H1 (cell line): ENCODE data around the gene SV2C. TPM values are rescaled to one million over a fixed set of nuclear protein-coding genes. Genes with fewer than 3 reads are reported as not detected.

Experiments used
- CTCF ChIA-PET: fragments of 300-600 bp; sonication (Branson Sonifier 250); formaldehyde crosslinking; loops from one replicate; lab custom pipeline; 2021; ENCODE audit not compliant: partially characterized antibody; lab: Charles Lee
- POLR2A ChIA-PET: fragments of 300-600 bp; sonication (Branson Sonifier 250); formaldehyde crosslinking; loops from one replicate; lab custom pipeline; 2021; ENCODE audit warnings: inconsistent platforms; ENCODE audit not compliant: partially characterized antibody; lab: Charles Lee
- DNase-seq, 2 experiments: peaks; one replicate each; pipeline versions ENCODE4 v3.0.0 to v3.0.0-alpha.2; 2010 to 2022; ENCODE audit warnings: low spot score in 2 of 2, low read depth in 1 of 2, mixed read lengths in 1 of 2
- FAIRE-seq: peaks from 2 replicates; lab custom pipeline; 2011; peaks lifted over from hg19 to GRCh38; lab: Jason Lieb, UNC
- H2AFZ ChIP-seq: 2 replicates; pipeline ENCODE4 v1.8.1; 2012; ENCODE audit warnings: low read length, inconsistent platforms
- H2AK5ac ChIP-seq: 2 replicates; pipeline ENCODE4 v1.6.1; 2013; ENCODE audit warnings: low read depth, low read length
- H2BK120ac ChIP-seq: replicated peaks from 2 replicates; pipeline ENCODE3; 2013; ENCODE audit warnings: low read depth, low read length, inconsistent platforms
- H2BK12ac ChIP-seq: 2 replicates; pipeline ENCODE4 v1.6.1; 2013; ENCODE audit warnings: low read depth, low read length
- H2BK15ac ChIP-seq: 2 replicates; pipeline ENCODE4 v1.6.1; 2013; ENCODE audit warnings: low read length
- H2BK20ac ChIP-seq: 2 replicates; pipeline ENCODE4 v1.6.1; 2013; ENCODE audit warnings: low read length
- H2BK5ac ChIP-seq: 2 replicates; pipeline ENCODE4 v1.6.1; 2013; ENCODE audit warnings: low read depth, low read length
- H3K14ac ChIP-seq: 2 replicates; pipeline ENCODE4 v1.6.1; 2013; ENCODE audit warnings: inconsistent platforms; ENCODE audit not compliant: insufficient read length
- H3K18ac ChIP-seq: 2 replicates; pipeline ENCODE4 v1.6.1; 2013; ENCODE audit warnings: low read length; ENCODE audit errors: extremely low read depth
- H3K23ac ChIP-seq: 2 replicates; pipeline ENCODE4 v1.6.1; 2013; ENCODE audit warnings: inconsistent platforms; ENCODE audit not compliant: insufficient read length
- H3K23me2 ChIP-seq: 2 replicates; pipeline ENCODE4 v1.6.1; 2013; ENCODE audit warnings: low read depth, low read length
- H3K27ac ChIP-seq: 2 replicates; pipeline ENCODE4 v1.6.1; 2011; ENCODE audit warnings: low read depth, low read length, inconsistent platforms
- H3K27me3 ChIP-seq, 4 experiments: replicated peaks in 1 of 4; 1 replicate in 1 of 4; 2 replicates in 3 of 4; pipeline versions ENCODE4 v1.6.1 to v1.8.1; 2011 to 2013; ENCODE audit warnings: low read length in 3 of 4, mild to moderate bottlenecking in 3 of 4, inconsistent platforms in 2 of 4, mixed read lengths in 2 of 4, moderate library complexity in 1 of 4; ENCODE audit not compliant: control insufficient read depth in 3 of 4, insufficient read depth in 3 of 4; ENCODE audit errors: extremely low read depth in 1 of 4
- H3K36me3 ChIP-seq, 4 experiments: 2 replicates each; pipeline versions ENCODE4 v1.6.1 to v1.8.1; 2011 to 2013; ENCODE audit warnings: mild to moderate bottlenecking in 4 of 4, low read length in 3 of 4, moderate library complexity in 2 of 4, control low read depth in 1 of 4, inconsistent platforms in 1 of 4; ENCODE audit not compliant: insufficient read depth in 4 of 4, control insufficient read depth in 2 of 4
- H3K4ac ChIP-seq: replicated peaks from 2 replicates; pipeline ENCODE3; 2013; ENCODE audit warnings: low read length, low read depth, mixed read lengths, inconsistent platforms; ENCODE audit not compliant: insufficient read length
- H3K4me1 ChIP-seq, 4 experiments: replicated peaks in 1 of 4; 1 replicate in 1 of 4; 2 replicates in 3 of 4; pipeline versions ENCODE4 v1.6.1 to v1.8.1; 2011 to 2013; ENCODE audit warnings: low read length in 3 of 4, inconsistent platforms in 2 of 4, mixed read lengths in 1 of 4; ENCODE audit not compliant: insufficient read depth in 4 of 4, control insufficient read depth in 3 of 4
- H3K4me2 ChIP-seq, 2 experiments: 2 replicates each; pipeline versions ENCODE4 v1.6.1 to v1.8.1; 2011 to 2013; ENCODE audit warnings: low read depth in 2 of 2, low read length in 2 of 2, control low read depth in 1 of 2, inconsistent platforms in 1 of 2, mild to moderate bottlenecking in 1 of 2; ENCODE audit not compliant: insufficient read depth in 1 of 2
- H3K4me3 ChIP-seq, 4 experiments: fragments of 200-600, 300-600 bp in 1 of 4; sonication (generic), shearing (Covaris generic), sonication (Bioruptor Twin) in 1 of 4; 2 replicates each; pipeline versions ENCODE4 v1.5.1 to v1.8.1; 2011 to 2016; ENCODE audit warnings: low read length in 4 of 4, low read depth in 3 of 4, control low read depth in 2 of 4, inconsistent platforms in 2 of 4, mild to moderate bottlenecking in 2 of 4, mixed read lengths in 1 of 4, moderate library complexity in 1 of 4; ENCODE audit not compliant: insufficient read depth in 2 of 4; ENCODE audit errors: extremely low read depth in 1 of 4
- H3K56ac ChIP-seq: replicated peaks from 2 replicates; pipeline ENCODE3; 2013; ENCODE audit warnings: low read depth, mild to moderate bottlenecking, mixed read lengths, low read length, inconsistent platforms; ENCODE audit not compliant: insufficient read length
- H3K79me1 ChIP-seq: 2 replicates; pipeline ENCODE4 v1.6.1; 2013; ENCODE audit warnings: low read depth, low read length, control low read depth
- H3K79me2 ChIP-seq, 2 experiments: 2 replicates each; pipeline versions ENCODE4 v1.6.1 to v1.8.1; 2012 to 2013; ENCODE audit warnings: low read length in 2 of 2, mild to moderate bottlenecking in 2 of 2, inconsistent platforms in 1 of 2; ENCODE audit not compliant: insufficient read depth in 2 of 2, control insufficient read depth in 1 of 2
- H3K9ac ChIP-seq, 4 experiments: replicated peaks in 1 of 4; 1 replicate in 1 of 4; 2 replicates in 3 of 4; pipeline versions ENCODE4 v1.6.1 to v1.8.1; 2011 to 2013; ENCODE audit warnings: low read depth in 3 of 4, low read length in 3 of 4, control low read depth in 2 of 4, mild to moderate bottlenecking in 2 of 4, moderate library complexity in 2 of 4, inconsistent platforms in 1 of 4; ENCODE audit errors: extremely low read depth in 1 of 4
- H3K9me3 ChIP-seq, 2 experiments: 2 replicates each; pipeline versions ENCODE4 v1.6.1 to v1.8.1; 2012 to 2013; ENCODE audit warnings: mild to moderate bottlenecking in 2 of 2, moderate library complexity in 2 of 2, control low read depth in 1 of 2, inconsistent platforms in 1 of 2, low read depth in 1 of 2, low read length in 1 of 2, mixed read lengths in 1 of 2; ENCODE audit not compliant: insufficient read depth in 2 of 2
- H4K20me1 ChIP-seq, 2 experiments: replicated peaks in 1 of 2; 2 replicates each; pipeline versions ENCODE3 to v1.8.1; 2011 to 2013; ENCODE audit warnings: inconsistent platforms in 2 of 2, low read length in 2 of 2, mild to moderate bottlenecking in 1 of 2; ENCODE audit not compliant: insufficient read depth in 2 of 2, control insufficient read depth in 1 of 2
- H4K5ac ChIP-seq: 2 replicates; pipeline ENCODE4 v1.6.1; 2013; ENCODE audit warnings: low read length, low read depth, mixed read lengths, inconsistent platforms; ENCODE audit not compliant: insufficient read length
- H4K8ac ChIP-seq: 2 replicates; pipeline ENCODE4 v1.8.0; 2013; ENCODE audit warnings: mild to moderate bottlenecking, moderate library complexity, low read length, inconsistent platforms; ENCODE audit not compliant: insufficient read depth; ENCODE audit errors: extremely low read depth
- H4K91ac ChIP-seq: replicated peaks from 2 replicates; pipeline ENCODE3; 2013; ENCODE audit warnings: low read length, mixed read lengths, inconsistent platforms; ENCODE audit not compliant: insufficient read length
- BACH1 ChIP-seq: IDR thresholded peaks from 2 replicates; pipeline ENCODE4 v1.6.1; 2012; ENCODE audit warnings: low read length, improper control_type of control experiment
- CBX8 ChIP-seq: fragments of 300-800, 300-1000 bp; sonication (generic); IDR thresholded peaks from 2 replicates; pipeline ENCODE4 v1.7.1; 2016; ENCODE audit warnings: low read depth, low read length, borderline replicate concordance
- CHD2 ChIP-seq: IDR thresholded peaks from 2 replicates; pipeline ENCODE4 v1.6.1; 2012; ENCODE audit warnings: low read length, improper control_type of control experiment
- CREB1 ChIP-seq: IDR thresholded peaks from 2 replicates; pipeline ENCODE4 v1.6.1; 2012; ENCODE audit warnings: inconsistent platforms
- EZH2 ChIP-seq: fragments of 200-600 bp; sonication (generic); IDR thresholded peaks from 2 replicates; pipeline ENCODE4 v1.7.1; 2012; ENCODE audit warnings: low read depth, mild to moderate bottlenecking, moderate library complexity, low read length, inconsistent platforms; ENCODE audit not compliant: severe bottlenecking
- MAFK ChIP-seq: IDR thresholded peaks from 2 replicates; pipeline ENCODE4 v1.6.1; 2012; ENCODE audit warnings: low read depth, mild to moderate bottlenecking, improper control_type of control experiment, low read length
- RXRA ChIP-seq: IDR thresholded peaks from 2 replicates; pipeline ENCODE4 v1.6.1; 2011; ENCODE audit warnings: low read depth, mild to moderate bottlenecking, low read length, moderate library complexity; ENCODE audit not compliant: insufficient read depth
- SP1 ChIP-seq: IDR thresholded peaks from 2 replicates; pipeline ENCODE4 v1.6.1; 2011; ENCODE audit warnings: low read depth, low read length
- TAF7 ChIP-seq: optimal IDR thresholded peaks from 2 replicates; pipeline ENCODE3; 2011; ENCODE audit warnings: low read depth, mild to moderate bottlenecking, inconsistent platforms, low read length, moderate library complexity, borderline replicate concordance
- TEAD4 ChIP-seq: IDR thresholded peaks from 2 replicates; pipeline ENCODE4 v1.6.1; 2012; ENCODE audit warnings: low read depth, low read length, inconsistent platforms, mixed read lengths
- WGBS, 2 experiments: shearing (Covaris generic) in 1 of 2; methylation state at CpG; one replicate each; pipeline versions ENCODE4 v1.1.6 to v1.1.7; 2013 to 2015; ENCODE audit warnings: low lambda C conversion rate in 2 of 2, mixed read lengths in 2 of 2, inconsistent platforms in 1 of 2, low coverage in 1 of 2, missing lambda C conversion rate in 1 of 2; ENCODE audit not compliant: insufficient replicate concordance in 2 of 2, insufficient coverage in 1 of 2, insufficient read length in 1 of 2; ENCODE audit errors: extremely low coverage in 1 of 2, missing lambda C conversion rate in 1 of 2; 5-methylcytosine and 5-hydroxymethylcytosine counted together
- polyA plus RNA-seq, 7 experiments: library from polyadenylated mRNA; depleted of rRNA in 3 of 7; stranded (reverse) in 5 of 7; unstranded in 2 of 7; fragments of >200 nt in 5 of 7; fragments of 200-250 nt in 2 of 7; gene quantifications; 1 replicate in 5 of 7; 2 replicates in 1 of 7; 4 replicates in 1 of 7; pipeline versions ENCODE4 v1.2.1 to v1.2.3, GENCODE V29; 2011 to 2013; ENCODE audit warnings: missing spikeins in 2 of 7, mixed read lengths in 2 of 7
- total RNA-seq: library from RNA; stranded (reverse); fragmentation: NEBNext Ultra II Directional; extraction: Animal tissue kit (Norgen Biotek cat#: 25700); gene quantifications from 2 replicates; pipeline ENCODE4 v1.2.1, GENCODE V29; 2021
- TF ChIP-seq, protein P1 (sequence below): IDR thresholded peaks from 2 replicates; pipeline ENCODE4 v1.6.1; 2012; ENCODE audit warnings: inconsistent platforms

SV2C gene
- total and polyA plus RNA-seq, 2 of the 8 experiments (the other 6 are each of a cell fraction or from before 2014, with no cell fraction given) = 0.08 to 0.24 TPM

DNA sequence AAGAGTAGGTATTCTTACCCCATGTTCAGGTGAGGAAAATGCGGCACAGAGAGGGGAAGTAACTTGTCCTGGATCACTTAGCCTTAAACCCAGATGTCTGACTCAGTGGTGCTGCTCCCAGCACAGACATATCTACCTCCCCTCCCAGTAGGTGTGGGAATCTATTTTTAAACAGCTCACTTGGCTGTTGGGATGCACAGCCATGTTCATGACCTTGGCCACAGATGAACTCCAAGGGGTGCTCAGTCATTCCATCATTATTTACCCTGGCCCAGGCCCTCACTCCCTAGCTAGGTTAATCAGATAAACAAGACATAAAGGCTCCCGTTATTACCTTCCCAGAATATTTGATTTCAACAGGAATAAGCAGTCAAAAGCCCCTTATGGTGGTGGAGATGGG, 231.5 kb downstream of the SV2C start:
- H2AK5ac ChIP-seq = no peak overlapping the region
- no peak overlapping the region for H2BK20ac ChIP-seq
- CTCF ChIA-PET = interaction anchor here (1.0 to 3.5 kb wide), 3 partner anchors 9 to 270 kb away, joined by 3 to 17 read pairs (median 3); no protein-coding TSS in a partner anchor

More for the DNA sequence above, 231.5 kb downstream of the SV2C start:
- Histone ChIP-seq H3K14ac (no peak overlapping the region), H2BK5ac (no peak overlapping the region), H3K9ac (no peak overlapping the region), H3K23ac (no peak overlapping the region), H3K27ac (no peak overlapping the region), H4K8ac (no peak overlapping the region), H4K5ac (no peak overlapping the region), H2BK15ac (no peak overlapping the region), H3K79me1 (no peaks in the 10 kb centered on the region), H3K18ac (no peak overlapping the region), H3K23me2 (no peaks in the 10 kb centered on the region; the same call in 1 of the 2 replicates), H3K4me1 (no peaks in the 10 kb centered on the region), H3K79me2 (no peaks in the 10 kb centered on the region), H3K27me3 (no peaks in the 10 kb centered on the region), H2BK120ac (no peak overlapping the region), H4K91ac (no peak overlapping the region), H3K56ac (no peak overlapping the region), H3K9me3 (no peaks in the 10 kb centered on the region), H4K20me1 (no peaks in the 10 kb centered on the region), H3K36me3 (no peaks in the 10 kb centered on the region), H2BK12ac (no peak overlapping the region), H3K4me3 (no peak overlapping the region), H3K4me2 (no peak overlapping the region), H3K4ac (no peak overlapping the region), H2AFZ (no peak overlapping the region)
- TF ChIP-seq CREB1 (no peak), MAFK (no peak), CBX8 (no peak), BACH1 (no peak), TAF7 (no peak), RXRA (no peak), EZH2 (no peak), SP1 (no peak), CHD2 (no peak), TEAD4 (no peak)
- TF ChIP-seq, protein P1, sequence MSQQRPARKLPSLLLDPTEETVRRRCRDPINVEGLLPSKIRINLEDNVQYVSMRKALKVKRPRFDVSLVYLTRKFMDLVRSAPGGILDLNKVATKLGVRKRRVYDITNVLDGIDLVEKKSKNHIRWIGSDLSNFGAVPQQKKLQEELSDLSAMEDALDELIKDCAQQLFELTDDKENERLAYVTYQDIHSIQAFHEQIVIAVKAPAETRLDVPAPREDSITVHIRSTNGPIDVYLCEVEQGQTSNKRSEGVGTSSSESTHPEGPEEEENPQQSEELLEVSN = no peak
- POLR2A ChIA-PET = no interaction called here
- DNase-seq = no peak
- WGBS, 2 experiments = 91% methylated on average over 2 of the region's 2 CpGs; no CpG with 5 or more reads in 1 of the 2 experiments
- no peak for FAIRE-seq
